Mammary epithelial cell (primary cell): ENCODE data around the gene MYO15B.

ENCODE experiments used
- EZH2 ChIP-seq: IDR thresholded peaks from 2 replicates; pipeline ENCODE4 v1.6.1; 2012; ENCODE audit warnings: low read length, inconsistent platforms, borderline replicate concordance
- TF ChIP-seq, protein P1 (sequence below), 2 donors: IDR thresholded peaks in 1 of 2; conservative IDR thresholded peaks in 1 of 2; 2 replicates each; pipeline ENCODE4 v1.5.1; 2011 to 2012; ENCODE audit warnings: inconsistent platforms in 2 of 2, low read length in 2 of 2, mild to moderate bottlenecking in 2 of 2, control low read depth in 1 of 2, low read depth in 1 of 2; ENCODE audit not compliant: insufficient read depth in 1 of 2; ENCODE audit errors: extremely low read depth in 1 of 2

DNA sequence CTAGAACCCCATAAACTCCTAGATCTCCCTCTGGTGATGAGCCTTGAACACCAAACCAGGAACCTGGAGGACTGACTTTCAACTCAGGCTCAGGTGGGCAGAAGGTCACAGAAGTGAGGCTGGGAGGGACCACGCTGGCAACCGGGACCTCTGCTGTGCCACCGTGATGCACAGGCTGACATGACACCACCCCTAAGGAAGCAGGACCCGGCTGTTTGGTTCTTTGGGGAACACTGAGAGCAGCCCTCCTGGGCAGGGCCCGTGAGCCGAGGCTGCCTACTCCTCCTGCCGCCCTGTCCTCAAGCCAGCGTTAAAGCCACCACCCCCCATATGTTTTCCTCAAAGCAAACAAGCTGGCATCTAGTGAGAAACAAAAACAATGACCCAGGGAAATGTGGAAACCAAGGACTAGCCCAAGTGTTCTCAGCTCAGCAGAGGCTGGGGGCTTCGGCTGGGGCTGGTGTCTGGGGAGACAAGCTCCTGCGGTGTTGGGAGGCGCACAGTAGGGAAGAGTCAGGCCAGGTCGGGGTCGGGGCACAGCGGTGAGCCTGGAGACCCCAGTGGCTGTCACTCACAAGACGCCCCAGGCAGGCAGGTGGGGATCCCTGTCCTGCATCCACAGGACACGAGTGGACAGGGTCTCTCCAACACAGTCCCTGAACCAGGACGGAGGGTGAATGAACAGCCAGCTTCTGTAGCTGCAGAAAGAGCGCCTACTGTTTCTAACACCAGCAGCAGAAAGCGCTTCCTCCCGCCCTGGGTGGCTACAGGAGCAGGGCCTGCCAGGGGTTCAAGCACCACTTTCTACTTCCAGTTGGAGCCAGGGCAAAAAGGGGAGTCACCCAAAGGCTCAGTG lies 47.4 kb downstream of the MYO15B start:
- TF ChIP-seq, protein P1, sequence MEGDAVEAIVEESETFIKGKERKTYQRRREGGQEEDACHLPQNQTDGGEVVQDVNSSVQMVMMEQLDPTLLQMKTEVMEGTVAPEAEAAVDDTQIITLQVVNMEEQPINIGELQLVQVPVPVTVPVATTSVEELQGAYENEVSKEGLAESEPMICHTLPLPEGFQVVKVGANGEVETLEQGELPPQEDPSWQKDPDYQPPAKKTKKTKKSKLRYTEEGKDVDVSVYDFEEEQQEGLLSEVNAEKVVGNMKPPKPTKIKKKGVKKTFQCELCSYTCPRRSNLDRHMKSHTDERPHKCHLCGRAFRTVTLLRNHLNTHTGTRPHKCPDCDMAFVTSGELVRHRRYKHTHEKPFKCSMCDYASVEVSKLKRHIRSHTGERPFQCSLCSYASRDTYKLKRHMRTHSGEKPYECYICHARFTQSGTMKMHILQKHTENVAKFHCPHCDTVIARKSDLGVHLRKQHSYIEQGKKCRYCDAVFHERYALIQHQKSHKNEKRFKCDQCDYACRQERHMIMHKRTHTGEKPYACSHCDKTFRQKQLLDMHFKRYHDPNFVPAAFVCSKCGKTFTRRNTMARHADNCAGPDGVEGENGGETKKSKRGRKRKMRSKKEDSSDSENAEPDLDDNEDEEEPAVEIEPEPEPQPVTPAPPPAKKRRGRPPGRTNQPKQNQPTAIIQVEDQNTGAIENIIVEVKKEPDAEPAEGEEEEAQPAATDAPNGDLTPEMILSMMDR (conservative IDR thresholded peaks at IDR 0.05 in 1 of 2, IDR thresholded peaks at IDR 0.05 in 1 of 2; ENCODE audit: extremely low read depth in 1 of 2, insufficient read depth in 1 of 2, low read depth in 1 of 2, low read length in 2 of 2) = no peak
- TF ChIP-seq EZH2 = no peak
